ENCODE measurements around the gene MRPL17.

DNA sequence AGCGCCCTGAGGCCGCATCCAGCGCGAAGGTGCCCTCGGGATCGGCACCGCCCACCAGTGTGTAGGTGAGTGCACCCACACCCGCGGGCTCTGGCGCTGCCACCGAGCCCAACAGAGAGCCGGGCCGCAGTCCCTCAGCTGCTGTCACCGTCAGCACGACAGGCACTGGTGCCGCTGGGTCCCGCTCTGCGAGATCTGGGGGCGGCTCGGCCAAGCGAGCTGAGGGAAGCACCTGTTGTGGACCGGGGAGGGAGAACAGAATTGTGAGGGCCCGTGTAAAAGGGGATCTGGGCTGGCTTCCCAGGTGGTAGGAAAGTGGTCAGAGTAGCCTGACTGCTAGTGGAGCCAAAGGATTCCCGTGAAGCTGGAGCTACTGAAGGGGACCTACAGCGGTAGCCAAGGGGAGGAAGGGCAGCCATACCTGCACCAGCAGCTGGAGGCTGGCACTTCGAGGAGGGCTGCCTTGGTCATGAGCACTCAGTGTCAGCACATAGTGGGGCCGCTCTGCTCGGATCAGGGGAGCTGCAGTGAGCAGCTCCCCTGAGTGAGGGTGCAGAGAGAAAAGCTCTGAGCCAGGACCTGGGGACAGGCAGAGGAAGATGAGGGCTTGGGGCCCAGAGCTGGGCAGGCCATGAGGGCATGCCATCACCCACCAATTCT lies 52.4 kb downstream of the MRPL17 start:
- TF ChIP-seq, protein P1, sequence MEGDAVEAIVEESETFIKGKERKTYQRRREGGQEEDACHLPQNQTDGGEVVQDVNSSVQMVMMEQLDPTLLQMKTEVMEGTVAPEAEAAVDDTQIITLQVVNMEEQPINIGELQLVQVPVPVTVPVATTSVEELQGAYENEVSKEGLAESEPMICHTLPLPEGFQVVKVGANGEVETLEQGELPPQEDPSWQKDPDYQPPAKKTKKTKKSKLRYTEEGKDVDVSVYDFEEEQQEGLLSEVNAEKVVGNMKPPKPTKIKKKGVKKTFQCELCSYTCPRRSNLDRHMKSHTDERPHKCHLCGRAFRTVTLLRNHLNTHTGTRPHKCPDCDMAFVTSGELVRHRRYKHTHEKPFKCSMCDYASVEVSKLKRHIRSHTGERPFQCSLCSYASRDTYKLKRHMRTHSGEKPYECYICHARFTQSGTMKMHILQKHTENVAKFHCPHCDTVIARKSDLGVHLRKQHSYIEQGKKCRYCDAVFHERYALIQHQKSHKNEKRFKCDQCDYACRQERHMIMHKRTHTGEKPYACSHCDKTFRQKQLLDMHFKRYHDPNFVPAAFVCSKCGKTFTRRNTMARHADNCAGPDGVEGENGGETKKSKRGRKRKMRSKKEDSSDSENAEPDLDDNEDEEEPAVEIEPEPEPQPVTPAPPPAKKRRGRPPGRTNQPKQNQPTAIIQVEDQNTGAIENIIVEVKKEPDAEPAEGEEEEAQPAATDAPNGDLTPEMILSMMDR (IDR thresholded peaks at IDR 0.05): no peak
- no peak for TF ChIP-seq CREB1 (CRISPR knock-in tag; IDR thresholded peaks at IDR 0.05)
- TF ChIP-seq, protein P2, sequence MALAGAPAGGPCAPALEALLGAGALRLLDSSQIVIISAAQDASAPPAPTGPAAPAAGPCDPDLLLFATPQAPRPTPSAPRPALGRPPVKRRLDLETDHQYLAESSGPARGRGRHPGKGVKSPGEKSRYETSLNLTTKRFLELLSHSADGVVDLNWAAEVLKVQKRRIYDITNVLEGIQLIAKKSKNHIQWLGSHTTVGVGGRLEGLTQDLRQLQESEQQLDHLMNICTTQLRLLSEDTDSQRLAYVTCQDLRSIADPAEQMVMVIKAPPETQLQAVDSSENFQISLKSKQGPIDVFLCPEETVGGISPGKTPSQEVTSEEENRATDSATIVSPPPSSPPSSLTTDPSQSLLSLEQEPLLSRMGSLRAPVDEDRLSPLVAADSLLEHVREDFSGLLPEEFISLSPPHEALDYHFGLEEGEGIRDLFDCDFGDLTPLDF (CRISPR knock-in tag; IDR thresholded peaks at IDR 0.05): no peak
- TF ChIP-seq, protein P3, sequence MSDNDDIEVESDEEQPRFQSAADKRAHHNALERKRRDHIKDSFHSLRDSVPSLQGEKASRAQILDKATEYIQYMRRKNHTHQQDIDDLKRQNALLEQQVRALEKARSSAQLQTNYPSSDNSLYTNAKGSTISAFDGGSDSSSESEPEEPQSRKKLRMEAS (CRISPR knock-in tag; IDR thresholded peaks at IDR 0.05): no peak
- TF ChIP-seq, protein P4, sequence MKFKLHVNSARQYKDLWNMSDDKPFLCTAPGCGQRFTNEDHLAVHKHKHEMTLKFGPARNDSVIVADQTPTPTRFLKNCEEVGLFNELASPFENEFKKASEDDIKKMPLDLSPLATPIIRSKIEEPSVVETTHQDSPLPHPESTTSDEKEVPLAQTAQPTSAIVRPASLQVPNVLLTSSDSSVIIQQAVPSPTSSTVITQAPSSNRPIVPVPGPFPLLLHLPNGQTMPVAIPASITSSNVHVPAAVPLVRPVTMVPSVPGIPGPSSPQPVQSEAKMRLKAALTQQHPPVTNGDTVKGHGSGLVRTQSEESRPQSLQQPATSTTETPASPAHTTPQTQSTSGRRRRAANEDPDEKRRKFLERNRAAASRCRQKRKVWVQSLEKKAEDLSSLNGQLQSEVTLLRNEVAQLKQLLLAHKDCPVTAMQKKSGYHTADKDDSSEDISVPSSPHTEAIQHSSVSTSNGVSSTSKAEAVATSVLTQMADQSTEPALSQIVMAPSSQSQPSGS (CRISPR knock-in tag; IDR thresholded peaks at IDR 0.05; ENCODE audit: borderline replicate concordance, low read depth): no peak
- TF ChIP-seq, protein P5, sequence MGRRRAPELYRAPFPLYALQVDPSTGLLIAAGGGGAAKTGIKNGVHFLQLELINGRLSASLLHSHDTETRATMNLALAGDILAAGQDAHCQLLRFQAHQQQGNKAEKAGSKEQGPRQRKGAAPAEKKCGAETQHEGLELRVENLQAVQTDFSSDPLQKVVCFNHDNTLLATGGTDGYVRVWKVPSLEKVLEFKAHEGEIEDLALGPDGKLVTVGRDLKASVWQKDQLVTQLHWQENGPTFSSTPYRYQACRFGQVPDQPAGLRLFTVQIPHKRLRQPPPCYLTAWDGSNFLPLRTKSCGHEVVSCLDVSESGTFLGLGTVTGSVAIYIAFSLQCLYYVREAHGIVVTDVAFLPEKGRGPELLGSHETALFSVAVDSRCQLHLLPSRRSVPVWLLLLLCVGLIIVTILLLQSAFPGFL (CRISPR knock-in tag; IDR thresholded peaks at IDR 0.05; ENCODE audit: borderline replicate concordance): no peak
- TF ChIP-seq JUN (CRISPR knock-in tag; IDR thresholded peaks at IDR 0.05): no peak
- TF ChIP-seq ETV6 (CRISPR knock-in tag; IDR thresholded peaks at IDR 0.05): no peak
- no peak for TF ChIP-seq SP1 (CRISPR knock-in tag; conservative IDR thresholded peaks at IDR 0.05)
- TF ChIP-seq ATF1 (CRISPR knock-in tag; IDR thresholded peaks at IDR 0.05): no peak
- TF ChIP-seq SMAD4 (CRISPR knock-in tag; IDR thresholded peaks at IDR 0.05): no peak
- TF ChIP-seq NR3C1 (CRISPR knock-in tag; conservative IDR thresholded peaks at IDR 0.05; ENCODE audit: low read depth): no peak
